GM12892 (cell line): ENCODE measurements around the gene TMEM203.

Experiments
- POLR2A ChIP-seq: IDR thresholded peaks from 2 replicates; pipeline ENCODE4 v1.6.1; 2011; ENCODE audit warnings: low read depth, low read length, control low read depth
- TAF1 ChIP-seq: IDR thresholded peaks from 2 replicates; pipeline ENCODE4 v1.6.1; 2011; ENCODE audit warnings: low read depth, mild to moderate bottlenecking, control low read depth, low read length, borderline replicate concordance

DNA sequence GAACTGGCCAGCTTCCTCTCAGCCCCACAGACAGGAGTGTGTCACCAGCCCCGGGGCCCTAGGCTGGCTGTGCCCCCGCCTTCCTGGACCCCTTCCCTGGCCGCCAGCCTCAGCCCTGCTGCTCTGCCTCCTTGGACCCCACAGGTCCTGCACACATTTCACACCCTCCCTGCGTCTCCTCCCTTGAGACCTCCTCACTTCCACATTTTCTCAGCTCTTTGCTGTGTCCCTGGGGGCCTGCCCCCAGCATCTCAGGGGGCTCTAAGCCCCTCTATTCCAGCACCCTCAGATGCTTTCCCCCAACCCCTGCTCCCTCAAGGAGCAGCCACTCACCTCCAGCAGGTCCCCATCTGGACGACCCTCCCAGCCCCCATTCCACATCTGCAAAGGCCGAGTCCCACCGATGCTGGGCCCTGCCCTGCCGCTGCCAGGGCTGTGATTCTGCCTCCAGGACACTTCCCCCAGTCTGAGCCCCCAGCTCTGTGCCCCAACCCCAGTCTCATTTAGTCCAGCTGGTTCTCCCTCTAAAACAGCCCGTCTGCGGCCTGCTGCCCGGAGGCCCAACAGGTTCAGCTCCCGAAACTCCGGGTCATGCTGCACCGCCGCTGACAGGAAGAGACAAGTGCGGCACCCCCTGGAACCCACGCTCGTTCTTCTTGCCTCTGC lies 29.4 kb upstream of the TMEM203 start:
- TF ChIP-seq TAF1 (no peak), POLR2A (no peak)
